IMR-90 (cell line): ENCODE data around the gene TRIAP1. TPM values are rescaled to one million over a fixed set of nuclear protein-coding genes. Genes with fewer than 3 reads are reported as not detected.

ENCODE experiments used
- ATAC-seq: fragments of 200-7000 bp; cut with Tn5 transposase; 2 replicates; pipeline ENCODE4 v1.9.1; 2020; ENCODE audit warnings: low read depth, mild to moderate bottlenecking, moderate library complexity
- BruUV-seq: library from RNA; stranded (reverse); fragments of 400-500 nt; replicated peaks from 2 replicates; lab custom pipeline; 2021; lab: Mats Ljungman, UMichigan
- CTCF ChIA-PET: fragments of 300-600 bp; formaldehyde crosslinking; extraction: SDS; loops from one replicate; lab custom pipeline; 2021; ENCODE audit warnings: antibody characterized with exemption; lab: Yijun Ruan, JAX
- POLR2A ChIA-PET: fragments of 300-600 bp; sonication (Branson Sonifier 250); formaldehyde crosslinking; loops from one replicate; lab custom pipeline; 2022; ENCODE audit warnings: antibody characterized with exemption; ENCODE audit not compliant: unreplicated experiment; lab: Charles Lee
- DNase-seq: peaks from one replicate; pipeline ENCODE4 v3.0.0; 2013
- H2AFZ ChIP-seq: replicated peaks from 2 replicates; pipeline ENCODE3; 2013; ENCODE audit warnings: low read length, mild to moderate bottlenecking; ENCODE audit not compliant: poor library complexity
- H2AK5ac ChIP-seq: 2 replicates; pipeline ENCODE4 v1.6.1; 2013; ENCODE audit warnings: low read depth, low read length, inconsistent platforms
- H2AK9ac ChIP-seq: replicated peaks from 2 replicates; pipeline ENCODE3; 2013; ENCODE audit warnings: mild to moderate bottlenecking, low read depth, low read length, moderate library complexity; ENCODE audit not compliant: poor library complexity
- H2BK120ac ChIP-seq: 2 replicates; pipeline ENCODE4 v1.6.1; 2013; ENCODE audit warnings: low read depth, low read length, inconsistent platforms
- H2BK15ac ChIP-seq: 3 replicates; pipeline ENCODE4 v1.6.1; 2013; ENCODE audit warnings: low read depth, low read length, inconsistent platforms
- H2BK20ac ChIP-seq: 2 replicates; pipeline ENCODE4 v1.6.1; 2013; ENCODE audit warnings: low read depth, mild to moderate bottlenecking, inconsistent platforms, low read length, moderate library complexity
- H2BK5ac ChIP-seq: 2 replicates; pipeline ENCODE4 v1.6.1; 2013; ENCODE audit warnings: mild to moderate bottlenecking, low read depth, low read length, inconsistent platforms; ENCODE audit not compliant: poor library complexity, severe bottlenecking
- H3K14ac ChIP-seq: replicated peaks from 2 replicates; pipeline ENCODE4 v1.6.1; 2013; ENCODE audit warnings: low read depth, low read length, inconsistent platforms
- H3K18ac ChIP-seq: 2 replicates; pipeline ENCODE4 v1.6.1; 2013; ENCODE audit warnings: low read depth, low read length, control low read depth
- H3K23ac ChIP-seq: 2 replicates; pipeline ENCODE4 v1.6.1; 2013; ENCODE audit warnings: low read depth, low read length, inconsistent platforms
- H3K27ac ChIP-seq: 2 replicates; pipeline ENCODE4 v1.5.1; 2013; ENCODE audit warnings: mild to moderate bottlenecking, control low read depth, low read length; ENCODE audit not compliant: insufficient read depth
- H3K27me3 ChIP-seq: 2 replicates; pipeline ENCODE4 v1.6.1; 2013; ENCODE audit warnings: low read length; ENCODE audit not compliant: control insufficient read depth, insufficient read depth
- H3K36me3 ChIP-seq: 2 replicates; pipeline ENCODE4 v1.6.1; 2013; ENCODE audit warnings: low read length, mixed read lengths; ENCODE audit not compliant: control insufficient read depth, insufficient read depth
- H3K4ac ChIP-seq: 2 replicates; pipeline ENCODE4 v1.6.1; 2013; ENCODE audit warnings: low read depth, low read length, inconsistent platforms
- H3K4me1 ChIP-seq: 2 replicates; pipeline ENCODE4 v1.6.1; 2013; ENCODE audit warnings: low read length, mixed read lengths; ENCODE audit not compliant: control insufficient read depth, insufficient read depth
- H3K4me2 ChIP-seq: 2 replicates; pipeline ENCODE4 v1.6.1; 2013; ENCODE audit warnings: low read depth, mild to moderate bottlenecking, control low read depth, low read length, moderate library complexity
- H3K4me3 ChIP-seq: 2 replicates; pipeline ENCODE4 v1.5.1; 2013; ENCODE audit warnings: low read depth, mild to moderate bottlenecking, control low read depth, low read length, moderate library complexity; ENCODE audit not compliant: insufficient read depth
- H3K56ac ChIP-seq: 2 replicates; pipeline ENCODE4 v1.6.1; 2013; ENCODE audit warnings: low read length, inconsistent platforms; ENCODE audit not compliant: insufficient read depth; ENCODE audit errors: extremely low read depth
- H3K79me1 ChIP-seq, 2 experiments: 2 replicates each; pipeline ENCODE4 v1.6.1; 2013; ENCODE audit warnings: low read length in 2 of 2, inconsistent platforms in 1 of 2, low read depth in 1 of 2
- H3K9ac ChIP-seq: 2 replicates; pipeline ENCODE4 v1.6.1; 2013; ENCODE audit warnings: low read depth, low read length, control low read depth
- H3K9me1 ChIP-seq: 2 replicates; pipeline ENCODE4 v1.6.1; 2013; ENCODE audit warnings: low read length, inconsistent platforms; ENCODE audit not compliant: insufficient read depth
- H3K9me3 ChIP-seq: 2 replicates; pipeline ENCODE4 v1.6.1; 2013; ENCODE audit warnings: low read length; ENCODE audit not compliant: control insufficient read depth, insufficient read depth
- H4K20me1 ChIP-seq: 2 replicates; pipeline ENCODE4 v1.6.1; 2013; ENCODE audit warnings: low read length, inconsistent platforms; ENCODE audit not compliant: insufficient read depth
- H4K5ac ChIP-seq: 2 replicates; pipeline ENCODE4 v1.6.1; 2013; ENCODE audit warnings: mild to moderate bottlenecking, low read depth, low read length, control low read depth
- H4K8ac ChIP-seq, 2 experiments: 2 replicates each; pipeline ENCODE4 v1.6.1; 2013; ENCODE audit warnings: low read depth in 2 of 2, low read length in 2 of 2, control low read depth in 1 of 2, inconsistent platforms in 1 of 2
- H4K91ac ChIP-seq: 2 replicates; pipeline ENCODE4 v1.6.1; 2013; ENCODE audit warnings: low read depth, low read length, inconsistent platforms; ENCODE audit not compliant: insufficient read depth
- BHLHE40 ChIP-seq: fragments of 150-350 bp; IDR thresholded peaks from 2 replicates; pipeline ENCODE4 v1.6.1; 2016; ENCODE audit warnings: mild to moderate bottlenecking, low read depth, low read length
- CEBPB ChIP-seq: IDR thresholded peaks from 2 replicates; pipeline ENCODE4 v1.6.1; 2012; ENCODE audit warnings: low read depth, low read length, improper control_type of control experiment
- FOS ChIP-seq: fragments of 150-350 bp; IDR thresholded peaks from 2 replicates; pipeline ENCODE4 v1.6.1; 2016; ENCODE audit warnings: low read depth, low read length
- MAFK ChIP-seq: IDR thresholded peaks from 2 replicates; pipeline ENCODE4 v1.6.1; 2012; ENCODE audit warnings: low read depth, low read length, improper control_type of control experiment
- MAZ ChIP-seq: IDR thresholded peaks from 2 replicates; pipeline ENCODE4 v1.6.1; 2012; ENCODE audit warnings: low read depth, mild to moderate bottlenecking, low read length, improper control_type of control experiment, moderate library complexity, borderline replicate concordance
- MXI1 ChIP-seq: IDR thresholded peaks from 2 replicates; pipeline ENCODE4 v1.6.1; 2012; ENCODE audit warnings: low read depth, mild to moderate bottlenecking, low read length, moderate library complexity, borderline replicate concordance
- NFE2L2 ChIP-seq: fragments of 150-350 bp; IDR thresholded peaks from 2 replicates; pipeline ENCODE4 v1.6.1; 2016; ENCODE audit warnings: low read depth, mild to moderate bottlenecking, low read length
- POLR2A ChIP-seq: IDR thresholded peaks from 2 replicates; pipeline ENCODE4 v1.6.1; 2012; ENCODE audit warnings: mild to moderate bottlenecking, low read depth, low read length
- RAD21 ChIP-seq: IDR thresholded peaks from 2 replicates; pipeline ENCODE4 v1.6.1; 2012; ENCODE audit warnings: low read length, improper control_type of control experiment
- RCOR1 ChIP-seq: IDR thresholded peaks from 2 replicates; pipeline ENCODE4 v1.6.1; 2012; ENCODE audit warnings: mild to moderate bottlenecking, low read length, improper control_type of control experiment; ENCODE audit not compliant: insufficient replicate concordance
- RFX5 ChIP-seq: IDR thresholded peaks from 2 replicates; pipeline ENCODE4 v1.8.0; 2012; ENCODE audit warnings: low read depth, mild to moderate bottlenecking, low read length, moderate library complexity
- SMC3 ChIP-seq: fragments of 150-350 bp; IDR thresholded peaks from 2 replicates; pipeline ENCODE4 v1.6.1; 2016; ENCODE audit warnings: low read depth, mild to moderate bottlenecking, antibody characterized with exemption, low read length, moderate library complexity
- WGBS, 2 experiments: methylation state at CpG; one replicate each; pipeline versions ENCODE4 v1.1.5 to v1.1.7; 2013; ENCODE audit warnings: missing lambda C conversion rate in 2 of 2; ENCODE audit not compliant: insufficient read length in 1 of 2; ENCODE audit errors: extremely low coverage in 2 of 2; 5-methylcytosine and 5-hydroxymethylcytosine counted together
- dilution Hi-C: fragments of 300-500 bp; cut with HindIII; formaldehyde crosslinking; loops from one replicate; pipeline ENCODE4 v1.14.3; 2018; ENCODE audit warnings: low sequenced_read_pairs; ENCODE audit not compliant: unreplicated experiment
- in situ Hi-C: fragments of 300-500 bp; cut with MboI; formaldehyde crosslinking; loops from 3 replicates; pipeline ENCODE4 v1.14.3; 2019; ENCODE audit warnings: low sequenced_read_pairs, inconsistent platforms, mixed read lengths
- intact Hi-C: fragments of 100-400 bp; cut with micrococcal nuclease; formaldehyde crosslinking; loops from 2 replicates; pipeline ENCODE4 v1.10.0; 2022
- polyA plus RNA-seq, 3 experiments: library from polyadenylated mRNA; depleted of rRNA; stranded (reverse); fragments of >200 nt; gene quantifications; 2 replicates each; pipeline ENCODE4 v1.2.3, GENCODE V29; 2012; ENCODE audit warnings: low replicate concordance in 1 of 3
- total RNA-seq: library from RNA; depleted of rRNA; stranded (reverse); fragments of >200 nt; gene quantifications from 2 replicates; pipeline ENCODE4 v1.2.3, GENCODE V29; 2012
- TF ChIP-seq, protein P1 (sequence below): fragments of 150-350 bp; IDR thresholded peaks from 2 replicates; pipeline ENCODE4 v1.6.1; 2016; ENCODE audit warnings: low read depth, mild to moderate bottlenecking, low read length, moderate library complexity, borderline replicate concordance
- TF ChIP-seq, protein P2 (sequence below): fragments of 150-350 bp; IDR thresholded peaks from 2 replicates; pipeline ENCODE4 v1.6.1; 2017; ENCODE audit warnings: mild to moderate bottlenecking, antibody characterized with exemption, low read length, low read depth
- TF ChIP-seq, protein P3 (sequence below): conservative IDR thresholded peaks from 2 replicates; pipeline ENCODE4 v1.5.1; 2012; ENCODE audit warnings: mild to moderate bottlenecking, low read depth, low read length, improper control_type of control experiment

Gene TRIAP1
- total and polyA plus RNA-seq, 2 of the 4 experiments (the other 2 are of a cell fraction): 19.2 to 32.3 TPM

DNA sequence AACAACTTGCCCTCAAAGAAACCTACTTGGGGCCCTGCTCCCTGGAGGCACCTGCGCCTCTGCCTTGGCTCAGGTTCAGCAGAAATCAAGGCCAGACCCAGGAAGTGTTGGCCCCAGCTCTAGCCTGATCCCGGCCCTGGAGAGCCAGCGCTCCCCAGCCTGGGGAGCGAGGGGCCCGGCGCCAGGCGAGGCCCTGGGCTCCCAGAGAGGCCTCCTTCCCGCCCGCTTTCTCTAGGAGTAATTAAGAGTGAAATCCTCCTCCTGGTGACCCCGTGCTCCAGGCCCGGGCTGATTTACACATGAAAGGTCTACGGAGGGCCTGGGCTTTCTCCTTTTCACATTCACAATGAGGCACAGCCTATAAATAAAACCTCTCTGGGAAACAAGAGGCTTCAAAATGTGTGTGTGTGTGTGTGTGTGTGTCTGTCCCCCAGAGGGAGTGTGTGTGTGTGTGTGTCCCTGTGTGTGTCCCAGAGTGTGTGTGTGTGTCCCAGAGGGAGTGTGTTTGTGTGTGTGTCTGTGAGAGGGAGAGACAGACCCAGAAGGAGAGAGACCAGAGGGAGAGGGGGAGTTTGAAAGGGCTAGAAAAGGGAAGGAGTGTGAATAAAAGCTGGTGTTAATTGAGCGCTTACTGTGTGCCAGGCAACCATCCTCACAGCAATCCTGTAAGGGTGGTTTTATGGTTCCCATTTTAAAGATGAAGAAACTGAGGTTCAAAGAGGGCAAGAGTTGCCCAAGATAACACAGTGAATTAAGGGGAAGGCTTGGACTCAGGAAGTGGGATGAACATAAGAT is 32.1 kb downstream of the TRIAP1 start:
- Histone ChIP-seq H3K4me2 (no peak overlapping the region), H4K8ac (no peak overlapping the region), H3K27ac (no peak overlapping the region), H3K23ac (no peak overlapping the region), H3K56ac (no peak overlapping the region), H2AFZ (peak overlapping the region; percentile 51), H3K9ac (no peak overlapping the region), H3K36me3 (no peaks in the 10 kb centered on the region), H3K27me3 (peaks cover 20% of the 10 kb centered on the region), H3K9me1 (no peaks in the 10 kb centered on the region), H2BK120ac (no peak overlapping the region), H2AK9ac (no peak overlapping the region), H3K4ac (no peak overlapping the region), H3K79me1 (no peaks in the 10 kb centered on the region), H3K9me3 (no peaks in the 10 kb centered on the region), H2BK15ac (no peak overlapping the region), H2AK5ac (no peak overlapping the region), H2BK20ac (no peak overlapping the region), H4K91ac (no peak overlapping the region), H2BK5ac (no peak overlapping the region), H3K4me3 (no peak overlapping the region), H3K14ac (no peak overlapping the region), H4K5ac (no peak overlapping the region), H3K4me1 (no peaks in the 10 kb centered on the region), H4K20me1 (no peaks in the 10 kb centered on the region), H3K18ac (no peak overlapping the region)
- intact Hi-C loops (loop anchor here (5.0 kb wide), 1 partner anchor 42 kb away; no protein-coding TSS in a partner anchor), dilution Hi-C loops (no loop called here), in situ Hi-C loops (no loop called here)
- DNase-seq (no peak), ATAC-seq (no peak)
- no TSS peak for BruUV-seq
- ChIA-PET CTCF (no interaction called here), POLR2A (no interaction called here)
- 0% methylated on average over 1 of the region's 13 CpGs; no CpG with 5 or more reads in 1 of the 2 experiments for WGBS, 2 experiments
- TF ChIP-seq NFE2L2 (no peak), RCOR1 (no peak), MAZ (no peak), BHLHE40 (no peak), SMC3 (no peak), POLR2A (no peak), RAD21 (no peak), CEBPB (no peak), MXI1 (no peak), FOS (no peak), RFX5 (no peak), MAFK (no peak)
- TF ChIP-seq, protein P1, sequence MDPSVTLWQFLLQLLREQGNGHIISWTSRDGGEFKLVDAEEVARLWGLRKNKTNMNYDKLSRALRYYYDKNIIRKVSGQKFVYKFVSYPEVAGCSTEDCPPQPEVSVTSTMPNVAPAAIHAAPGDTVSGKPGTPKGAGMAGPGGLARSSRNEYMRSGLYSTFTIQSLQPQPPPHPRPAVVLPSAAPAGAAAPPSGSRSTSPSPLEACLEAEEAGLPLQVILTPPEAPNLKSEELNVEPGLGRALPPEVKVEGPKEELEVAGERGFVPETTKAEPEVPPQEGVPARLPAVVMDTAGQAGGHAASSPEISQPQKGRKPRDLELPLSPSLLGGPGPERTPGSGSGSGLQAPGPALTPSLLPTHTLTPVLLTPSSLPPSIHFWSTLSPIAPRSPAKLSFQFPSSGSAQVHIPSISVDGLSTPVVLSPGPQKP: no peak
- TF ChIP-seq, protein P2, sequence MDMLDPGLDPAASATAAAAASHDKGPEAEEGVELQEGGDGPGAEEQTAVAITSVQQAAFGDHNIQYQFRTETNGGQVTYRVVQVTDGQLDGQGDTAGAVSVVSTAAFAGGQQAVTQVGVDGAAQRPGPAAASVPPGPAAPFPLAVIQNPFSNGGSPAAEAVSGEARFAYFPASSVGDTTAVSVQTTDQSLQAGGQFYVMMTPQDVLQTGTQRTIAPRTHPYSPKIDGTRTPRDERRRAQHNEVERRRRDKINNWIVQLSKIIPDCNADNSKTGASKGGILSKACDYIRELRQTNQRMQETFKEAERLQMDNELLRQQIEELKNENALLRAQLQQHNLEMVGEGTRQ: no peak
- TF ChIP-seq, protein P3, sequence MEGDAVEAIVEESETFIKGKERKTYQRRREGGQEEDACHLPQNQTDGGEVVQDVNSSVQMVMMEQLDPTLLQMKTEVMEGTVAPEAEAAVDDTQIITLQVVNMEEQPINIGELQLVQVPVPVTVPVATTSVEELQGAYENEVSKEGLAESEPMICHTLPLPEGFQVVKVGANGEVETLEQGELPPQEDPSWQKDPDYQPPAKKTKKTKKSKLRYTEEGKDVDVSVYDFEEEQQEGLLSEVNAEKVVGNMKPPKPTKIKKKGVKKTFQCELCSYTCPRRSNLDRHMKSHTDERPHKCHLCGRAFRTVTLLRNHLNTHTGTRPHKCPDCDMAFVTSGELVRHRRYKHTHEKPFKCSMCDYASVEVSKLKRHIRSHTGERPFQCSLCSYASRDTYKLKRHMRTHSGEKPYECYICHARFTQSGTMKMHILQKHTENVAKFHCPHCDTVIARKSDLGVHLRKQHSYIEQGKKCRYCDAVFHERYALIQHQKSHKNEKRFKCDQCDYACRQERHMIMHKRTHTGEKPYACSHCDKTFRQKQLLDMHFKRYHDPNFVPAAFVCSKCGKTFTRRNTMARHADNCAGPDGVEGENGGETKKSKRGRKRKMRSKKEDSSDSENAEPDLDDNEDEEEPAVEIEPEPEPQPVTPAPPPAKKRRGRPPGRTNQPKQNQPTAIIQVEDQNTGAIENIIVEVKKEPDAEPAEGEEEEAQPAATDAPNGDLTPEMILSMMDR: no peak
